GM21619 (cell line): ENCODE measurements around the gene FANCG.

Source experiments
- ATAC-seq: cut with Tn5 transposase; IDR thresholded peaks from one replicate; pipeline ENCODE4 v1.9.1; 2021; ENCODE audit not compliant: unreplicated experiment

The FANCG gene

GRCh38 chr9:35067056-35067455 lies 12.7 kb downstream of the FANCG start:
- no peak for ATAC-seq

GRCh38 chr9:35060548-35061207 lies 19.1 kb downstream of the FANCG start:
- no peak for ATAC-seq

DNA sequence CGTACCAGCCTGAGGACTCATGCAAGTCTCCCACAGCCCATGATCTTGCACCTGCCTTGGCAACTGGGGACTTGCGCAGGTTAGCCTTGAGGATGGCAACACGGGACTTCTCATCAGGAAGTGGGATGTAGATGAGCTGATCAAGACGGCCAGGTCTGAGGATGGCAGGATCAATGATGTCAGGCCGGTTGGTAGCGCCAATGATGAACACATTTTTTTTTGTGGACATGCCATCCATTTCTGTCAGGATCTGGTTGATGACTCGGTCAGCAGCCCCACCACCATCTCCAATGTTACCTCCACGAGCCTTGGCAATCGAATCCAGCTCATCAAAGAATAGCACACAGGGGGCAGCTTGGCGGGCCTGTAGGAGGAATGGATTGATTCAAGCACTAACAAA lies 20.3 kb downstream of the FANCG start:
- no peak for ATAC-seq

GRCh38 chr9:35057271-35057620 lies 22.5 kb downstream of the FANCG start:
- no peak for ATAC-seq

GRCh38 chr9:35056571-35057270 lies 23.0 kb downstream of the FANCG start:
- ATAC-seq, result no peak

DNA sequence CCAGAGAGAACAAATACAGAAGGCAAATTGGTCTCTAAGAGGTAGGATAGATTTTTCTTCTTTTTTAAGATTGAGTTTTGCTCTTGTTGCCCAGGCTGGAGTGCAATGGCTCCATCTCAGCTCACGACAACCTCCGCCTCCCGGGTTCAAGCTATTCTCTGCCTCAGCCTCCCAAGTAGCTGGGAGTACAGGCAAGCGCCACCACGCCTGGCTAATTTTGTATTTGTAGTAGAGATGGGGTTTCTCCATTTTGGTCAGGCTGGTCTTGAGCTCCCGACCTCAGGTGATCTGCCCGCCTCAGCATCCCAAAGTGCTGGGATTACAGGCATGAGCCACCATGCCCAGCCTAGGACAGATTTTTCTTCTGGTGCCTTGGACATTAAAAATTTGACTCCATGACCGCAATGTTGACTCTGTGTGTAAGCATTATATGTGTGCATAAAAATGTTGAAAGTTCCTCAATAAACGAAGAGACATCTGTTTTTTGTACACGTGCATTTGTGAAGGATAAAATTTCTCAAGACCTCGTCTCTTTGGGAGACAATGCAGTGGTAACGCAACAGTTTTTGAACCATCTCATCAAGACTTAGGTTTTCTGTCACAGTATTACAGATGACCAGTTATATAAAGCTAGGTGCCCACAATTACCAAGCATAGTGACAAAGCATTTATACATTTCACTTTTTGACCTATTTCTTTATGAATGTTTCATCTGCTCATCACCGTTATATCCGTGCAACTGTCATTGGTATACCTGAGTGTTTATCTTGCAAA lies 24.7 kb downstream of the FANCG start:
- ATAC-seq, result no peak

DNA sequence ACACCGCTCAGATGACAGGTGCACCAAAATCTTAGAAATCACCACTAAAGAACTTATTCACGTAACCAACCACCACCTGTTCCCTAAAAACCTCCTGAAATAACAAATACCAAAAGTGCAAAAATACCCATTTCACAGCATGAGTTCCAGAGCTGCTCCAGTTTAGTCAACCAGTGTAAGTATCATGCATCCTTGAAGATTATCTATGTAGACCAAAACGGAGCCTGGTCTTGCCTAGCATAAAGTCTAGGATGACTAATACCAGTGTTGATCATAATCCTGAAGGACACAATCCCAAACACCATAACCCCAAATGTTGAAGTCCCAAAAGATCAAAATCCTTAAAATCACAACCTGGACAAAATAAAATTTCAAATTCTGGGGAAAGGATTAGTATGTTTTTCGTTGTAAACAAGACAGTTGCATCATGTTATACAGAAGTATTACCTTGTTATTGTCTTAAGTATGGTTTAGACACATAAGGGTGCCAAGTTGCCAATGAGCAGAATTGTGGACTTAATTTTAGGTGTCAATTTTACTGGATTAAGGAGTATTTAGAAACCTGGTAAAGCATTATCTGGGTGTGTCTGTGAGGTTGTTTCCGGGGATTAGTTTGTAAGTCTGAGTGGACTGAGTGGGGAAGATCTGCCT lies 25.4 kb downstream of the FANCG start:
- no peak for ATAC-seq

DNA sequence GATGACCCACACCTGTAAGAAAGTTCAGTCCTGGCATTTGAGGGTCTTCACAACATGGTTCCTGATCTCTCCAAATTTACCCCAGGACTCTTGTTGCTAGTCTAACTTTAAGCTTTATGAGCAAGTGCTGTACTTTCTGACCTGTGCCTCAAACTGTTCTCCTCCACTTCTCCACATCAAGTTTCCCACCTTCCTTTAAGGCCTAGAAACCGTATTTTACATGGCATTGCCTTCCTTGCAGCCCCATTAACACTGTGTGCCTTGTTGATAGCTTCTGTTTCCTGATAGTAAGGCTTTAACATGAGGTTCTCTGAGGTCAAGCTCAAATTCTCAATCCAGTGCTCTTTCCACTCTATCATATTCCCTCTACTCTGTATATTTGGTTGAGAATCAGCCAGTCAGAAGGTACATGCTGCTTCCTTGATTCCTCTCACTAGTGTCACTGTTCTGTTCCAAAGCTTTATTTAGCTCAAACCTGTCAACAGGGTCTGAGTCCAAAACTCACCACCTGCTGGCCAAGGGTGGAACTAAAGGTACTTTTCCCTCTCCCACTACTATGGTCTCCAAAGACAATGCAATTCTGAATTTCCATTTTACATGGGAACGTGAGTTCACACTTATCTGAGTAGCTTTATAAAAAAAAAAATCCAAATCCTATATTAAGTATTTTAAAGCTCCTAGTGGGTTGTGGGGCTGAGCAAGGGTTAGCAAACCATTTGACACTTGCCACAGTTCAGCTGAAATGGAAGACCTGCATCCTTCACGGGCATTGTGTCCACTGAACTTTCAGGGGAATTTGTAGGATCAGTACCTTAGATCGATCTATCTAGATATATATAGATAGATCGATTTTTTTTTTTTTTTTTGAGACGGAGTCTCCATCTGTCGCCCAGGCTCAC lies 28.4 kb downstream of the FANCG start:
- no peak for ATAC-seq

DNA sequence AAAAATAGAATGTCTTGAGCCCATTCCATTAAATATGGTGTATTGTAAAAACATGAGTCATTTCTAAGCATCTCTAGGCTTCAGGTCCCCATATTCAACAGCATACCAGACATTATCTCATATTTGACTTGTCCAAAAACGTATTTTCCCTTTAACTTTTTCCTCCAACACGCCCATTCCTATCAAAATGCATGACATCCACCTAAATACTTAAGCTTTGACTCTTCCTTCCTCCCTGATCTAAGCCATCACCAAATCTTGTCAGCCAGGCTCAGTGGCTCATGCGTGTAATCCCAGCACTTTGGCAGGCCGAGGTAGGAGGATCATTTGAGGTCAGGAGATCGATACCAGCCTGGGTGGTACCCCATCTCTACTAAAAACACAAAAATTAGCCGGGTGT lies 31.2 kb downstream of the FANCG start:
- no peak for ATAC-seq

GRCh38 chr9:35044071-35044470 lies 35.7 kb downstream of the FANCG start:
- no peak for ATAC-seq

DNA sequence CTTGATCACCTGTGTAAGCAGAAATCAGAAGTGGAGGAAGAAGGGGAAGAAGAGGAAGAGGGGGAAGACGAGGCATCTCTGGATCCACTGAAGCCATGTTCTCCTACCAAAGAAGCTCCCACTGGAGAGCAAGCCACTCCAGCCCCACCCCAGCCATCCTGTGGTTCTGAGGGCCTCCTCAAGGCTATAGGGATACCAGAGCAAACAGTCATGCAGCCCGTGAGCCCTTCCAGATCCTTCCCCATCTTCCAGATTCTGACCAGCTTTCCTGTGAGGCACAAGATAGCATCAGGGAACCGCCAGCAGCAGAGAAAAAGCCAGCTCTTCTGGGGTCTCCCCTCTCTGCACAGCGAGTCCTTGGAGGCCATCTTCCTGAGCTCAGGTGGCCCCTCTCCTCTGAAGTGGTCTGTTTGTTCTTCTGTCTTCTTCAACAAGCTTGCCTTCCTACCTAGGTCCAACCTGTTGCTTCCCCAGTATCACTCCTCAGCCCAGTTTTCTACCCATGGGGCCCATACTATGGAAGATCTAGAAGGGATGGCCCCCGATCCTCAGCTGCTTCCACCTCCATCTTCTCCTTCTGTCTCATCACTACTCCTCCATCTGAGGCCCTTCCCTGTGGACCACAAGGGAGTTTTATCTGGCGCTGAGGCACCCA lies 36.7 kb downstream of the FANCG start:
- ATAC-seq, result no peak

DNA sequence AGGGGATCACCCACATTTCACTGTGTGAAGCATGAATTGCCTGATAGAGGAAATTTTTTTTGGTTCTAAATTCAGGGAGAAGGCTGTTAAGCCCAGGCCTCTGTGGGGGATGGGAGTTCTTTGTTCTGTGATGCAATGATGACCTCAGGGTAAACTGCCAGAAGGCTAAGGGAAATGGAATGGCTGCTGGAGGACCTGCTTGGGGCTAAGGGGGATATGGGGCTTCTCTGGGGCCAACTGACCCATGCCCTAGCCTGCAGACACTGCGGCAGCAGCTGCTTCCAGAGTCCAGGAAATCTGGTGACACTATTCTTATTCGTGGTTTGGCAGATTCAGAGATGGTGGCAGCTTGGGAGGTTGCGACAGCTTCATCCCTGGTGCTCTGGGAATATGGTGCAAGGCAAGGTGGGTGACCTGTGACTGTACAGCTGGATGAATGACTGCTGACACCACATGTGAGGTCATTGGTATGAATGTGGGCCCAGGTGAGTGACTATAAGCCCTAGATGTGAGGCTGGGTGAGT lies 37.6 kb downstream of the FANCG start:
- ATAC-seq, result no peak

GRCh38 chr9:35035851-35036701 lies 43.7 kb downstream of the FANCG start:
- ATAC-seq, result no peak

GRCh38 chr9:35033101-35033500 lies 46.6 kb downstream of the FANCG start:
- no peak for ATAC-seq

DNA sequence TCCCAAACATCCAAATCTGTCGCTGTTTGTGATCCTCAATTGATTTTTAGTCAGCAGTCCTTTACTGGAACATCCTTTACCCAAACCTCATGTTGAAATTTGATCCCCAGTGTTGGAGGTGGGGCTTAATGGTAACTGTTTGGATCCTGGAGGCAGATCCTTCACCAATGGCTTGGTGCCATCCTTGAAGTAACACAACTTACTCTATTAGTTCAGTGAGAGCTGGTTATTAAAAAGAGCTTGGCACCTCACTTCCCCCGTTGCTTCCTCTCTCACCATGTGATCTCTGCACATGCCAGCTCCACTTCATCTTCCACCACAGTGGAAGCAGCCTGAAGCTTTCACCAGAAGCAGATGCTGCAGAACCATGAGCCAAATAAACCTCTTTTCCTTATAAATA lies 49.9 kb downstream of the FANCG start:
- ATAC-seq, result no peak

DNA sequence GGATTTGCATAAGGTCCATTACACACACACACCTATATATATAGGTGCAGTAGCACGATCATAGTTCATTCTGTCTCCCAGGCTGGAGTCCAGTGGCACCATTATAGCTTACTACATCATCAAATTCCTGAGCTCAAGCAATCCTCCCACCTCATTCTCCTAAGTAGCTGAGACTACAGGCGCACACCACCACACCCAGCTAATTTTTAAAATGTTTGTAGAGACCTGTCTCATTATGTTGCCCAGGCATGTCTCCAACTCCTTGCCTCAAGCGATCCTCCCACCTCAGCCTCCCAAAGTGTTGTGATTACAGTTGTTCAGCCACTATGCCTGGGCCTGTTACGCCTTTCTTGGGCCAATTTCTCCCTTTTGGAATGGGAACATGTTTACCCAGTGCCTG lies 50.5 kb downstream of the FANCG start:
- no peak for ATAC-seq

- no peak for ATAC-seq
These were observed 51.4 kb downstream of the FANCG start for GRCh38 chr9:35028341-35028740.

- ATAC-seq, result no peak
These were observed 51.9 kb downstream of the FANCG start for GRCh38 chr9:35027860-35028259.

GRCh38 chr9:35027374-35027773 lies 52.4 kb downstream of the FANCG start:
- ATAC-seq, result no peak
